ENCODE measurements around the gene CCDC112.

DNA sequence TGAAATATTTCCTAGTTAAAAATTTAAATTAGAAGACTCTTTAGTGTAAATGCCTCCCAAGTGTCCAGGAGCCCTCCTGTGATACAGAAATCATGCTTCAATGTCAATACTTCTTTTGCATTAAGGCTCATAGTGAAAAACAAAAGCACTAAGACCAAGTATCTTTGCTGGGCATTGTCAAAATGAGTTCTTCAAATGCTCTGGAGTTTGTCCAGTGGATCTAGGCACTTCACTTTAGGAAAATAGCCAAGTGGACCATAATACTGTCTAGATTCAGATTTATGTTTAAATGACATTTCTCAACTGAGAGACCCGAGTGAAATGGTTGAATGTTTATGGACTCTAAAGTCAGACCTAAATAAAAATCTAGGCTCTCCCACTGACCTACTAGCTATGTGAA lies 21.3 kb upstream of the CCDC112 start:
- TF ChIP-seq EP300 (IDR thresholded peaks at IDR 0.05; ENCODE audit: borderline replicate concordance) = no peak
- no peak for TF ChIP-seq CREB1 (IDR thresholded peaks at IDR 0.05; ENCODE audit: low read depth)

Data from Ishikawa (cell line).